HG03103 (cell line): Measurements from ENCODE around the gene STXBP6.

Experiments
- ATAC-seq: cut with Tn5 transposase; IDR thresholded peaks from one replicate; pipeline ENCODE4 v1.9.1; 2021; ENCODE audit warnings: low read depth; ENCODE audit not compliant: unreplicated experiment

Gene STXBP6

GRCh38 chr14:24870949-24871701 lies 178.8 kb downstream of the STXBP6 start:
- no peak for ATAC-seq

- ATAC-seq: no peak
Observed at GRCh38 chr14:24868389-24868788, 181.6 kb downstream of the STXBP6 start.

DNA sequence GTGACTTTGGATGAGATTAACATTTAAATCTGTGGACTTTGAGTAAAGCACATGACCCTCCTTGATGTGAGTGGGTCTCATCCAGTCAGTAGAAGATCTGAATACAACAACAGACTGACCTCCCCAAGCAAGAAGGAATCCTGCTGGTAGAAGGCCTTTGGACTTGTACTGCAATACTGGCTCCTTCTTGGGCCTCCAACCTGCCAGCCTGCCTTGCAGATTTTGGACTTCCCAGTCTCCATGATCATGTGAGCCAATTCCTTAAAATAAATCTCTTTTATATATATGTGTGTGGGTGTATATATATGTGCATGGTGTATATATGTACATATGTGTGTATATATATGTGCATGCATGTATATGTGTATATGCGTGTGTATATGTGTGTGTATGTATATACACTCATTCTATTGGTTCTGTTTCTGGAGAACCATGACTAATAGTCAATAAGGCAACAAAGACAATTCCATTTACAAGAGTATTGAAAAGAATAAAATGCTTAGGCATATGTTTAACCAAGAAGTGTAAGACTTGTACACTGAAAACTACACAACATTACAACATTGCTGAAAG lies 183.8 kb downstream of the STXBP6 start:
- ATAC-seq: no peak

DNA sequence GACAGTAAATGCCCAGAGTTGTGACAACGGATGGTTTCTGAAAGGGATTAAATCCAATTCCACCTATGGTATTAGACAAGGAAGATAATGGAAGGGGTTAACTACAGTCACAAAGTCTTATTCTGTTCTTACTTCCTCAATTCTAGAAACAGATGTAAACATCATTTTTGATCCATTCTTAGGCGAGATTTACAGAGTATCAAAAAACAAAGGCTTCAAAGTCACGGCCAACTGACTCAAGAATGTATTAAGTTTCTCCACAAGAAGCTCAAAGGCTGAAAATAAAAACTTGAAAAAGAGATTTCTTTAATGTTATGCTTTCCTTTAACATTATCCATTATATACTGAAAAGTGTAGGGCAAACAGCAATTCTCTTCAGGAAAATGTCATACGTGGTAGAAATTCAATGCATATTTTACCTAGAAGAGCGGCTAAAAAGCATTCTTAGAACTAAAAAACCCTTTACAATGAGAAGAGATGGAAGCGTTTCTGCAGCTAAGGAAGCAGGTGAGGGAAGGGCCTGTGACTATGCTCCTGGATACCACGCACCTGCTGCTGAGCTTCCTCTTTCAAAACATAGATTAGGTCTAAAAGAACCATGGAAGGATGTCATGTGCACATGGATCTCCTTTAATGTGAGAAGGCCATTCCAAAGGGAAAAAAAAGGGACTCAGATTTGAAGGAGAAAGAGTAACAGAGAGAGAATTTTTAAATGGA lies 185.8 kb downstream of the STXBP6 start:
- ATAC-seq: no peak

- ATAC-seq: no peak
Observed at GRCh38 chr14:24861083-24861630, 188.8 kb downstream of the STXBP6 start.

- ATAC-seq: no peak
Observed at GRCh38 chr14:24859559-24859958, 190.4 kb downstream of the STXBP6 start.

DNA sequence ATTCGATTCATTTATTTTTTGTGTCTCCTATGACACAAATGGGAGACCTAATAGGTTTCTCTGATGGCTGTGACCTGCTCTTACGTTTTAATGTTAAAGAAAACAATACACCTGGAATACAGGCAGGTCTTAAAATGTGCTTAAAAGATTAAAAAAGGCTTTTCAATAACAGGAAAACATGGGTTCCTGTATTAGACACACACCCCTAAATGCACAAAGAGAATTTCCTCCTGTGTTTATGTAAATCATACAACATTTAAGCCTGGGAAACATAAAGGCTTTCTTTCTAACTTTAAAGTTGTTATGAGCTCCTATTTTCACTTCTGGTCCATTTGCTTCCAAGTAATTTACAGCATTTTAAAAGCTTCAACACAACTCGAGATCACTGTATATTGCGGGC lies 191.3 kb downstream of the STXBP6 start:
- no peak for ATAC-seq

GRCh38 chr14:24858052-24858451 lies 191.9 kb downstream of the STXBP6 start:
- no peak for ATAC-seq

- no peak for ATAC-seq
Observed at GRCh38 chr14:24857277-24857676, 192.7 kb downstream of the STXBP6 start.

GRCh38 chr14:24853446-24853845 lies 196.5 kb downstream of the STXBP6 start:
- no peak for ATAC-seq

DNA sequence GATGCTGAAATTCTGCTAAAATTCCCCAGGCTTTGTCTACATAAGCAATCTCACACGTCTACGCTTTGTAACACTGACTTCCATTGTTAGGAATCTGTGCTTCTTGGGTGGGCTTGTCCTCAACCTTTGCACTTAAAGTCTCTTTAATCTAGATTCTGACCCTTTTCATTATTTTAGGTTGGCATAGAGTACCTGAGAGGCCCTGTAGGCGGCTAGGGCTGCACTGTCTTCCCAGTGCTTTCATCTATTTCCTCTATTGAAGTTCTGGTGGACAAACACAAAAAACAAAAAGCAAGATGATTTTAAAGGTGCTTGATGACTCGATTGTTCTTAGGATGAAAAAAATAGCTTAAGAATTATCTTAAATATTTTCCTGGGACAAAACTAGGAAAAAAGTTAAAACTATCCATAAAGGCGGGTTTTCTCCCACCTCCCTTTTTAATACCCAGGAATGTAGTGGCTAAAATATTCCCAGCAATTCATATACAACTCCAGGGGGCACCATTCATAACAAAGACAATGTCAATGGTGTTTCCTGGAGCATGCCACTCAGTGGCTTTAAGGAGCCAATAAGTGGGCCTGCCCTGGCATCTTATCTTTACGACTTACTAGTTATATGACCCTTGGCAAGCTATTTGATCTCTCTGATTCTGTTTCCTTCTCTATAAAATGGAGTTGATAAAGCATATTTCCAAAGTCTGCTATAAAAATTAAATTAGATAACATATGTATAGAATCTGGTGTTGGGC lies 197.5 kb downstream of the STXBP6 start:
- ATAC-seq: no peak

- ATAC-seq: no peak
Observed at GRCh38 chr14:24851837-24852236, 198.1 kb downstream of the STXBP6 start.

DNA sequence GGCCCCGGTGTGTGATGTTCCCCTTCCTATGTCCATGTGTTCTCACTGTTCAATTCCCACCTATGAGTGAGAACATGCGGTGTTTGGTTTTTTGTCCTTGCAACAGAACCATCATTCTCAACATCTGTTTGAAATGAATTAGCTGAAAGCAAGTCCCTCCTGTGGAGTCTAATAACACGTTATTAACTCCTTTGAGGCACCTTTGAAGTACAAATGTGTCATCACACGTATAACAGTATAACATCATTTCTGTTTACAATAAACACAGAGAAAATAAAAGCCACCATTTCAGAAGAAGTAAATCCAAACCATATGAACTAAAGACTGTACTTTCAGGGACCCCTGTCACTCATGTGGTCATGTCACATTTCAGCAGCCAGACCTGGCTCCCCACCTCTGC lies 198.5 kb downstream of the STXBP6 start:
- ATAC-seq: no peak

DNA sequence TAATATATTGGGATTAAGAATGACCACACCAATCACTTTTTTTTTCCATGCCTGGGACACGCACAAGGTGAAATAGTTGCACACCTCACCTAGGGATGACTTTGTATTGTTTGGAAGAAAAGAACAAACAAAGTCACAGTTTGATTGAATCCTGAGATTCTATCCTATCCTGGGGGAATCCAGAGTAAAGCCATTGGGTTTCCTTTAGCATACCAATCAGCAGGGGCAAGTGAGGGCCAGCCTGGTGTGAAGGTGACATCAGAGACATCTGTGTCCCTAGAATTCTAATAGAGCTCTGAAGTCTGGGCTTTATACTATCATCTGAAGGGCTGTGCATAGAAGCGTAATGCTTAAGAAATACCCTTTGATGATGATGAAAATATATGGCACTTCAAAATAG lies 199.9 kb downstream of the STXBP6 start:
- ATAC-seq: no peak

- no peak for ATAC-seq
Observed at GRCh38 chr14:24849471-24849870, 200.5 kb downstream of the STXBP6 start.

- ATAC-seq: no peak
Observed at GRCh38 chr14:24848102-24848790, 201.7 kb downstream of the STXBP6 start.

DNA sequence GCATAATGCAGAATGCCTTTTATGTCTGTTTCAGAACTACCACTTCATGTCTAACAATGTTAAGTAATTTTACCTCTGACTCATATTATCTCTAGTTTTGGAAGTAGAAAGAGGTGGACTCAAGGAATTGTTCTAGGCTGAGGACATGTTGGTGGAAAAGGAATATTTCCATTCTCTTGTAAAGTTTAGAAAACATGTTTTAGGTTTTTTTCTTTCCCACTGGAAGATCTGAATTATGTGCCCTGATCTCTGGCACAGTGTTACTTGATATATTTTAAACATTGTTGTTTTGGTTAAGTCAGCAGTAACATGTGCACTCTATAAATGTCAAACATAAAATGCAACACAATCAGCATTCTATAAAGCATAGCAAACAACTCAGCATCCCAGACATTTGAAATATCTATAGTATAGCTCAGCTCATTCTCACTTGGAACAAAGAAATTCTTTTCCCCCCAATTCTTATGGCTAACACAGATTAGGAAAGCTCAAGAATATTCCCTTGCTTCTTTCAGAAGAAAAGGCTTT lies 202.3 kb downstream of the STXBP6 start:
- ATAC-seq: no peak

- no peak for ATAC-seq
Observed at GRCh38 chr14:24846261-24846660, 203.7 kb downstream of the STXBP6 start.

DNA sequence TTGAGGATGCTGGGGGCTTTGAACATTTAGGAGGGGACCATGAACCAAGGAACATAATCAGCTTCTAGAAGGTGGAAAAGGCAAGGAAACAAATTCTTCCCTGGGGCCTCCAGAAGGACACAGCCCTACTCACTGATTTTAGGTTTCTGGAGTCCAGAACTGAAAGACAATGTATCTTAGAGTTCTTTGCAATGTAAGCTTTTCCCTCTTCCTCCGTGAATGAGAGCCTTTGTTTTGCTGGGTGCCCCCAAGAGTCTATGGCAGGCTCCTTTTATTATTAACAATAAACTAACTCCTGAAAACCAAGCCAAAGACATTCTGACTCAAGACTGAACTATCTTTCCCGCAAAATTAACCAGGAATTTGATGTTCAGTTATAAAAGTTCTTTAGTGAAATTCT lies 204.1 kb downstream of the STXBP6 start:
- no peak for ATAC-seq

DNA sequence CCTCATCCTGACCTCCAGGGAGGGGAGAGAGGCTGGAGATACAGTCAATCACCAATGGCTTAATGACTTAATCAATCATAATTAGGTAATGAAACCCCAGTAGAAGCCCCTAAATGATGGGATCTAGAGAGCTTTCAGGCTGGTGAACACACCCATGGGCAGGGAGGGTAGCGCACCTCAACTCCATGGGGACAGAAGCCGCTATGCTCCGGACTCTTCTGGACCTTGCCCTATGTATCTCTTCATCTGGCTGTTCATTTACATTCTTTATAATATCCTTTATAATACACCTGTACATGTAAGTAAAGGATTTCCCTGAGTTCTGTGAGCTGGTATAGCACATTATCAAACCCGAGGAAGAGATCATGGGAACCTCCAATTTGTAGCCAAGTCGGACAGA lies 205.9 kb downstream of the STXBP6 start:
- ATAC-seq: no peak
